ENCODE data around the gene CERS1. TPM values are rescaled to one million over a fixed set of nuclear protein-coding genes. Genes with fewer than 3 reads are reported as not detected.

The CERS1 gene
- total and polyA plus RNA-seq, 10 of the 15 experiments (the other 5 are each of a cell fraction or from before 2014, with no cell fraction given), result 0.19 TPM; not detected in 9

DNA sequence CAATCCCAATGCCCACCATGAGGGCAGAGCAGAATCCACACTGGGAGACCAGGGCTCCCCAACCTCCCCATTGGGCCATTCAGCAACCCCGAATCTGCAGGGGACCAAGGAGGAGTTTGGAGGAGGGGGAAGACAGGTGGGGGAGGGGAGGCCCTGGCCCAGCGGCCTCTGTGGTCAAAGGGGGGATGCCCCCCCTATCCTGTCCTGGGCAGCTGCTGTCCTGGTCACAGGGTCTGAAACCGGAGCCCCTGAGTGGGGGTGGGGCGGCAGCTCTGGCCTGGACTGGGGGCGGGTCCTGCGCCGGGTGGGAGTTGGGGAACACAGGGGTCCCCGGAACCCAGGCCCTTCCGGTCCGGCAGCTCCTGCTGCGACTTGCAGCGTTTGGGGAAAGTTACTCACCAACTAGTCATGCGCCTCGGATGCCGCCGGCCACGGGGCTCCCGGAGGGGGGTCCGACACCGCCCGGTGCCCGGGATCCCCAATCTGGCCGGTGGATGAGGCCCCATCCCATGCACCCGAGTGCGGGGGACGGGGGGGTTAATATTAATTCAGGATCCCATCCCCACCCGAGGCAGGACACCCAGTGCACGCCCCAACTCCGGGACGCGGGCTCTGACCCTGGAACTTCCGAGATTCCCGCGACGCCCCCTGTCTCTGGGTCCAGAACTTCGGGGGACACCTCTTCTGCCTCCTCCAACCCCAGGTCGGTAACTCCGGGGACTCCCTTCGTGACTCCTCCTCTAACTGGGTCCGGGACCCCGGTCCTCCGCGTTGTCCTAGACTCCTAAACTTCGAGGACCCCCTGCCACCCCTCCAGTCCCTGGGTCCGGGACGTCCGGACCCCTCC, 44.2 kb upstream of the CERS1 start:
- intact Hi-C loops (cut with micrococcal nuclease; ENCODE audit: unreplicated experiment), result no loop called here
- DNase-seq (ENCODE audit: low read depth, low spot score), result no peak
- BruUV-seq (replicated peaks), result no TSS peak
- no peaks in the 10 kb centered on the region for H3K4me1 ChIP-seq (ENCODE audit: control insufficient read depth, insufficient read depth, low read length)
- peak; percentile 21 for ATAC-seq
- no peak overlapping the region for H3K27ac ChIP-seq (ENCODE audit: control insufficient read depth, insufficient read depth)
- WGBS (ENCODE audit: insufficient coverage, insufficient replicate concordance, low lambda C conversion rate, missing lambda C conversion rate), result 14% methylated on average over 36 of the region's 47 CpGs
- H3K4me3 ChIP-seq, result peak overlapping the region; percentile 11; the same call in 1 of the 2 replicates
- no peaks in the 10 kb centered on the region for H3K9me3 ChIP-seq (replicated peaks; ENCODE audit: control insufficient read depth, insufficient read depth, low read length)
- no peaks in the 10 kb centered on the region for H3K79me2 ChIP-seq (ENCODE audit: control insufficient read depth, insufficient read depth, low read length)
- SMC1A ChIA-PET (ENCODE audit: uncharacterized antibody, unreplicated experiment), result interaction anchor here (1.5 kb wide), 1 partner anchor 47 kb away, joined by 3 read pairs; no protein-coding TSS in a partner anchor
- CTCF ChIA-PET, result interaction anchor here (1.5 to 2.1 kb wide), 2 partner anchors 47 to 352 kb away, joined by 3 to 6 read pairs; partner anchors contain the start of gene REX1BD
- no peak for FAIRE-seq
- H4K20me1 ChIP-seq (ENCODE audit: control insufficient read depth, insufficient read depth), result no peaks in the 10 kb centered on the region
- TF ChIP-seq PML (IDR thresholded peaks at IDR 0.05; ENCODE audit: low read length) (no peak), MTA3 (IDR thresholded peaks at IDR 0.05; ENCODE audit: borderline replicate concordance, low read length) (no peak), CBX3 (IDR thresholded peaks at IDR 0.05; ENCODE audit: borderline replicate concordance, low read depth) (no peak), LARP7 (IDR thresholded peaks at IDR 0.05) (0 out of 2 replicates have a peak, but pooled peaks have one; percentile 26), IKZF1 (conservative IDR thresholded peaks at IDR 0.05) (0 out of 2 replicates have a peak, but pooled peaks have one; percentile 23), ATF7 (IDR thresholded peaks at IDR 0.05; ENCODE audit: low read depth) (no peak), SUZ12 (IDR thresholded peaks at IDR 0.05; ENCODE audit: unreplicated experiment) (peak; percentile 45), CHD2 (IDR thresholded peaks at IDR 0.05; ENCODE audit: borderline replicate concordance, low read depth, low read length) (peak; percentile 52; the same call in 1 of the 2 replicates), BHLHE40 (IDR thresholded peaks at IDR 0.05; ENCODE audit: borderline replicate concordance in 1 of 2, low read depth in 2 of 2, low read length in 1 of 2) (peak in 1 of 2 experiments; percentile 9; a peak in 1 of 4 replicates), RAD21 (IDR thresholded peaks at IDR 0.05; ENCODE audit: insufficient read depth, low read depth, low read length) (no peak), MEF2B (IDR thresholded peaks at IDR 0.05; ENCODE audit: partially characterized antibody, poor library complexity, severe bottlenecking) (peak; percentile 57), RUNX3 (IDR thresholded peaks at IDR 0.05; ENCODE audit: low read length) (peak; percentile 27; the same call in 1 of the 2 replicates)
- TF ChIP-seq, protein P1, sequence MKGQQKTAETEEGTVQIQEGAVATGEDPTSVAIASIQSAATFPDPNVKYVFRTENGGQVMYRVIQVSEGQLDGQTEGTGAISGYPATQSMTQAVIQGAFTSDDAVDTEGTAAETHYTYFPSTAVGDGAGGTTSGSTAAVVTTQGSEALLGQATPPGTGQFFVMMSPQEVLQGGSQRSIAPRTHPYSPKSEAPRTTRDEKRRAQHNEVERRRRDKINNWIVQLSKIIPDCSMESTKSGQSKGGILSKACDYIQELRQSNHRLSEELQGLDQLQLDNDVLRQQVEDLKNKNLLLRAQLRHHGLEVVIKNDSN (IDR thresholded peaks at IDR 0.05; ENCODE audit: borderline replicate concordance, extremely low read length, insufficient read depth, low read depth, low read length), result no peak
- TF ChIP-seq, protein P2, sequence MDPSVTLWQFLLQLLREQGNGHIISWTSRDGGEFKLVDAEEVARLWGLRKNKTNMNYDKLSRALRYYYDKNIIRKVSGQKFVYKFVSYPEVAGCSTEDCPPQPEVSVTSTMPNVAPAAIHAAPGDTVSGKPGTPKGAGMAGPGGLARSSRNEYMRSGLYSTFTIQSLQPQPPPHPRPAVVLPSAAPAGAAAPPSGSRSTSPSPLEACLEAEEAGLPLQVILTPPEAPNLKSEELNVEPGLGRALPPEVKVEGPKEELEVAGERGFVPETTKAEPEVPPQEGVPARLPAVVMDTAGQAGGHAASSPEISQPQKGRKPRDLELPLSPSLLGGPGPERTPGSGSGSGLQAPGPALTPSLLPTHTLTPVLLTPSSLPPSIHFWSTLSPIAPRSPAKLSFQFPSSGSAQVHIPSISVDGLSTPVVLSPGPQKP (IDR thresholded peaks at IDR 0.05; ENCODE audit: low read depth, low read length), result no peak
- H3K4me2 ChIP-seq (ENCODE audit: control insufficient read depth, insufficient read depth), result peak overlapping the region; percentile 81
- peaks cover 1 to 2% of the 10 kb centered on the region in 2 experiments for H3K27me3 ChIP-seq (replicated peaks in 1 of 2; ENCODE audit: control insufficient read depth in 2 of 2, insufficient read depth in 2 of 2, low read length in 1 of 2)
- H2AFZ ChIP-seq (ENCODE audit: control insufficient read depth, low read depth, low read length), result no peak overlapping the region
- RAD21 ChIA-PET (ENCODE audit: unreplicated experiment), result interaction anchor here (0.5 to 0.6 kb wide), 2 partner anchors 21 to 33 kb away, joined by 3 read pairs; partner anchors contain the start of genes COPE and DDX49
- H3K9ac ChIP-seq (ENCODE audit: control insufficient read depth, insufficient read depth, low read length), result no peak overlapping the region
- H3K36me3 ChIP-seq (ENCODE audit: control insufficient read depth in 2 of 2, insufficient read depth in 2 of 2, low read length in 1 of 2), result no peaks in the 10 kb centered on the region
- POLR2A ChIA-PET, result no interaction called here
- in situ Hi-C loops (cut with MboI), result no loop called here
